AG08395 (cell line): ENCODE measurements around the gene EMC9.
A peak's percentile ranks its signal among the peaks of the same experiment; 100 is the strongest.

Source experiments
- DNase-seq: peaks from one replicate; pipeline ENCODE4 v3.0.0; 2012; ENCODE audit warnings: mixed read lengths, low spot score

The EMC9 gene

GRCh38 chr14:24141097-24141880, at the start of gene EMC9:
Gene EMC9, minus strand, starts transcription at chr14:24141591. Its CDS starts 287 bp downstream, at chr14:24141304.
- peak; percentile 99 for DNase-seq

- DNase-seq, result no peak
Observed at GRCh38 chr14:24190416-24190815, 49.0 kb upstream of the EMC9 start.

- no peak for DNase-seq
Observed at GRCh38 chr14:24189460-24189859, 48.1 kb upstream of the EMC9 start.

GRCh38 chr14:24189059-24189375, 47.6 kb upstream of the EMC9 start:
- DNase-seq, result no peak

GRCh38 chr14:24188251-24189058, 47.1 kb upstream of the EMC9 start, which contains the start of gene IPO4:
Gene IPO4, minus strand, starts transcription at chr14:24188816. Its CDS starts 29 bp downstream, at chr14:24188787.
- DNase-seq, result peak; percentile 99

- DNase-seq, result no peak
Observed at GRCh38 chr14:24187539-24187915, 46.1 kb upstream of the EMC9 start.

GRCh38 chr14:24186831-24187538, 45.6 kb upstream of the EMC9 start:
- DNase-seq, result no peak

- DNase-seq, result no peak
Observed at GRCh38 chr14:24185741-24186140, 44.4 kb upstream of the EMC9 start.

GRCh38 chr14:24185026-24185425, 43.6 kb upstream of the EMC9 start:
- DNase-seq, result no peak

GRCh38 chr14:24184104-24184970, 42.9 kb upstream of the EMC9 start:
- DNase-seq, result no peak

GRCh38 chr14:24183014-24183481, 41.7 kb upstream of the EMC9 start:
- no peak for DNase-seq

GRCh38 chr14:24182110-24182882, 40.9 kb upstream of the EMC9 start:
- DNase-seq, result no peak

- no peak for DNase-seq
Observed at GRCh38 chr14:24181371-24182077, 40.1 kb upstream of the EMC9 start.

GRCh38 chr14:24179961-24180796, 38.8 kb upstream of the EMC9 start:
- peak; percentile 82 for DNase-seq

- DNase-seq, result no peak
Observed at GRCh38 chr14:24179294-24179960, 38.0 kb upstream of the EMC9 start.

GRCh38 chr14:24178399-24179178, 37.2 kb upstream of the EMC9 start:
- DNase-seq, result no peak

GRCh38 chr14:24177891-24178290, 36.5 kb upstream of the EMC9 start:
- DNase-seq, result no peak
